Stimulated activated memory B cell treated with anti-CD40 and anti-IgM and Interleukin-4, amounts not matched to agents 10 μg/mL and 1 μg/mL and 100 μg/mL, for 72 hours (primary cell): ENCODE results near the gene TBCD.

Experiments used
- ATAC-seq: fragments of 150-1000 bp; cut with Tn5 transposase; 2 replicates; pipeline ENCODE4 v1.10.0; 2021
- H3K27ac Mint-ChIP-seq: one replicate; pipeline ENCODE4 v1.8.0; 2022; ENCODE audit warnings: mild to moderate bottlenecking, mixed read lengths
- H3K27me3 Mint-ChIP-seq: one replicate; pipeline ENCODE4 v1.8.0; 2022; ENCODE audit warnings: mixed read lengths
- H3K36me3 Mint-ChIP-seq: one replicate; pipeline ENCODE4 v1.8.0; 2022; ENCODE audit warnings: mixed read lengths
- H3K4me1 Mint-ChIP-seq: one replicate; pipeline ENCODE4 v1.8.0; 2022; ENCODE audit warnings: mixed read lengths
- H3K4me3 Mint-ChIP-seq: one replicate; pipeline ENCODE4 v1.8.0; 2022; ENCODE audit warnings: mild to moderate bottlenecking, moderate library complexity, mixed read lengths
- H3K9me3 Mint-ChIP-seq: one replicate; pipeline ENCODE4 v1.8.0; 2022; ENCODE audit warnings: mixed read lengths

Gene TBCD

DNA sequence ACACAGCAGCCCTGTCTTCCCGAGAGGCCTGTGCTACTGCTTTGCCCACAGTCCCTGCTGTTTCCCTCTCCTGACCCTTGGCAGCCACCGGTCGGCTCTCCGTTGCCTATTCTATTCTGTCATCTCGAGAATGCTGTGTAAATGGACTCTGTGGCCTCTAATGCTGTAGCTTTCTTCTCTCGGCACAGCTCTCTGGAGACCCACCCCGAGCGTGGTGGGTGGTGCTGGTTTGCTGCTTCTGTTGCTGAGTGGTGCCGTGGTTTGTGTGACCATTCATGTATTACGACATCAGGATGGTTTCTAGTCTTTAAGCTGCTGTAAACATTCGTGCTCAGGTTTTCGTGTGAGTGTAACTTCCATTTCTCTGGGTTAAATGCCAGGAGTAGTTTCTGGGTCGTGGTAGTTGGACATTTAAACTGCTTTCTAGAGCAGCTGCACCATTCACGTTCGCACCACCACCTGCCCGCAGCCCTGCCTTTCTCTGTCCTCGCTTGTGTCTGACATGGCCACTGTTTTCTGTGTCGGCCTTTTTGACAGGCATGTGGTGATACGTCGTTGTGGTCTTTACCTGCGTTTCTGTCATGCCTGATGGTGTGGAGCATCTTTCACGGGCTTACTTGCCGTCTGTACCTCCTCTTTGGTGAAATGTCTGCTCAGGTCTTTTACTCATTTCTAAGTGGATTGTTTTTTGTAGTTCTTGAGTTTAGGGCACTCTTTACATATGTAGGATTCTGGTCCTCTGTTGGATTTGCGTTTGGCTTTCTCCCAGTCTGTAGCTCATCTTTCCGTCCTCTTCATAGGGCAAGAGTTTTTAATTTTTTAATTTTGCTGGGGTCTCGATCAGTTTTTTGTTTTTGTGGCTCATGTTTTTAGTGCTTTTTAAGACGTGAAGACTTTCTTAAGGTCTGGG, 135.6 kb downstream of the TBCD start:
- peak; percentile 74 for ATAC-seq

DNA sequence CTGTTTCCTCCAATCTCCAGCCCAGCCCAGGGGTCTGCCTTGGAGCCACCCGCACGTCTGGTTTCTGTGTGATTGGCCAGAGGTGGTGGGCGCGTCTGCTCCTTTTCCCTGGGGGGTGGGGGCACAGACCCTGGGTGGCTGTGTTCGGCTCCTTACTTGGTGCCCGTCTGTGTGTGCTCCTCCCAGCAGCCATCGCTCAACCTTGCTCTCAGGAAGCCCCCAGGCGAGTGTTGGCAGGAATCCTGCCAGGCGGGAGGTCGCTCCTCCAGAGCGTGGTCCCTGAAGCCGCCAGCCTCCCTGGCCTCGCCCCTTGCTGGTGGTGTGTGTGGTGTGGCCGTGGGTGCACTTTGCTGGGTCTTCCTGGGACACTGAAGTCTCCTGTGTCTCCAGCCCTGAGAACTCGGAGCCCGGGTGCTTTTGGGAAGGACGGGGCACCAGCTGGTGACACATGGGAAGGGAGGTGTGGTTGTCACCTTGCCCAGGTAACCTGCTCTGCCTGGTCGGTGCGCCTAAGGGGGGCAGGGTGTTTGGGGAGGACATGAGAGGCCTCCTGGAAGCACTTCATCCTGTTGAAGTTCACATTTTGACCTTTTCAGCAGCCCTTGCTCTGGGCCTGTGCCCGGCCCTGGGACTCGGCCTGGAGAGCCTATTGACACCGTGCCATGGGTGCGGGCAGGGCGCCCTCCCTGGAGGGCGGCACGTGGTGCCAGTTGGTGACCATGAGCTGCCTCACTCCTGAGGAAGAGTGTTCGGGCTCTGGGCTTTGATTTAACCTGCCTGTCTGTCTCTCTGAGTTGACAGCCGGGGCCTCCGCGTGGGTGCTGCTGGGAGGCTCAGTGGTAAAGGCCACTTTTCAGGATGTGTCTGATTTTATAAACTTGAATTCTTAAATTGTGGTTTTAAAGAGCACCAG, 137.0 kb downstream of the TBCD start:
- ATAC-seq, result no peak
- Mint-ChIP-seq H3K27me3 (no peaks in the 10 kb centered on the region), H3K27ac (no peak overlapping the region), H3K36me3 (peaks cover 46% of the 10 kb centered on the region), H3K4me3 (no peak overlapping the region), H3K9me3 (peaks cover 3% of the 10 kb centered on the region), H3K4me1 (peaks cover 51% of the 10 kb centered on the region)

More for the DNA sequence above, 135.6 kb downstream of the TBCD start:
- H3K9me3 Mint-ChIP-seq, result peaks cover 3% of the 10 kb centered on the region
- H3K4me1 Mint-ChIP-seq, result peaks cover 43% of the 10 kb centered on the region
- H3K36me3 Mint-ChIP-seq, result peaks cover 48% of the 10 kb centered on the region
- H3K4me3 Mint-ChIP-seq, result no peak overlapping the region
- H3K27me3 Mint-ChIP-seq, result no peaks in the 10 kb centered on the region
- peak overlapping the region; percentile 67 for H3K27ac Mint-ChIP-seq

- no peak for ATAC-seq
- no peak overlapping the region for H3K4me3 Mint-ChIP-seq
- H3K36me3 Mint-ChIP-seq, result peaks cover 37% of the 10 kb centered on the region
- H3K4me1 Mint-ChIP-seq, result peaks cover 48% of the 10 kb centered on the region
- H3K9me3 Mint-ChIP-seq, result peaks cover 3% of the 10 kb centered on the region
- H3K27ac Mint-ChIP-seq, result no peak overlapping the region
- no peaks in the 10 kb centered on the region for H3K27me3 Mint-ChIP-seq
Observed at GRCh38 chr17:82889496-82890338, 137.9 kb downstream of the TBCD start.

- Mint-ChIP-seq H3K4me1 (peaks cover 42% of the 10 kb centered on the region), H3K27ac (no peak overlapping the region), H3K4me3 (no peak overlapping the region), H3K9me3 (peaks cover 3% of the 10 kb centered on the region), H3K36me3 (peaks cover 37% of the 10 kb centered on the region), H3K27me3 (no peaks in the 10 kb centered on the region)
- ATAC-seq, result no peak
Observed at GRCh38 chr17:82890339-82890730, 138.5 kb downstream of the TBCD start.

GRCh38 chr17:82890926-82891678, 139.2 kb downstream of the TBCD start:
- Mint-ChIP-seq H3K4me3 (no peak overlapping the region), H3K4me1 (peaks cover 39% of the 10 kb centered on the region), H3K27me3 (no peaks in the 10 kb centered on the region), H3K9me3 (peaks cover 3% of the 10 kb centered on the region), H3K27ac (no peak overlapping the region), H3K36me3 (peaks cover 41% of the 10 kb centered on the region)
- ATAC-seq, result no peak

DNA sequence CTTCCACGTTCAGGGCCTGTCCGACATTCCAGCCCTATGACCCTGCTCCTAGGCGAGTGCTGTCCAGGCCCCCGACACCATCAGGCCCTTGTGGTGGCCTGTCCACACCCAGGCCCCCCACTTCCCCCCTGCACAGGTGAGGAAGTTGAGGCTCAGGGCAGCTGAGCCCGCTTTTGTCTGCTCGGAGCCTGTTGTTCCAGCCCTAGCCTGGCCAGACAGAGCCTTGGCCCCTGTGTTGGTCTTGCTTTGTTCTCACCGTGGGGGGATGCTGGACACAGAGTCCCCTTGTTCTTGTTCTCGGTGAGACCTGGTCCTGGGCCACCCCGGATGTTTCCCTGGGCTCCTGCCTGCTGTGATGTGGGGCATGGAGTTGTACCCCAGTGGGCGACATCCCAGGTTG, 140.0 kb downstream of the TBCD start:
- peaks cover 40% of the 10 kb centered on the region for H3K36me3 Mint-ChIP-seq
- no peak overlapping the region for H3K4me3 Mint-ChIP-seq
- no peak for ATAC-seq
- peaks cover 36% of the 10 kb centered on the region for H3K4me1 Mint-ChIP-seq
- no peaks in the 10 kb centered on the region for H3K27me3 Mint-ChIP-seq
- peaks cover 3% of the 10 kb centered on the region for H3K9me3 Mint-ChIP-seq
- peak overlapping the region; percentile 60 for H3K27ac Mint-ChIP-seq

GRCh38 chr17:82892899-82893565, 141.2 kb downstream of the TBCD start:
- Mint-ChIP-seq H3K9me3 (no peaks in the 10 kb centered on the region), H3K36me3 (peaks cover 29% of the 10 kb centered on the region), H3K4me3 (no peak overlapping the region), H3K27me3 (no peaks in the 10 kb centered on the region), H3K27ac (peak overlapping the region; percentile 60), H3K4me1 (peaks cover 24% of the 10 kb centered on the region)
- peak; percentile 62 for ATAC-seq

GRCh38 chr17:82893779-82894178, 141.9 kb downstream of the TBCD start:
- ATAC-seq, result no peak
- H3K36me3 Mint-ChIP-seq, result peaks cover 32% of the 10 kb centered on the region
- peak overlapping the region; percentile 72 for H3K4me3 Mint-ChIP-seq
- peak overlapping the region; percentile 77 for H3K27ac Mint-ChIP-seq
- no peaks in the 10 kb centered on the region for H3K9me3 Mint-ChIP-seq
- peaks cover 23% of the 10 kb centered on the region for H3K4me1 Mint-ChIP-seq
- H3K27me3 Mint-ChIP-seq, result no peaks in the 10 kb centered on the region

DNA sequence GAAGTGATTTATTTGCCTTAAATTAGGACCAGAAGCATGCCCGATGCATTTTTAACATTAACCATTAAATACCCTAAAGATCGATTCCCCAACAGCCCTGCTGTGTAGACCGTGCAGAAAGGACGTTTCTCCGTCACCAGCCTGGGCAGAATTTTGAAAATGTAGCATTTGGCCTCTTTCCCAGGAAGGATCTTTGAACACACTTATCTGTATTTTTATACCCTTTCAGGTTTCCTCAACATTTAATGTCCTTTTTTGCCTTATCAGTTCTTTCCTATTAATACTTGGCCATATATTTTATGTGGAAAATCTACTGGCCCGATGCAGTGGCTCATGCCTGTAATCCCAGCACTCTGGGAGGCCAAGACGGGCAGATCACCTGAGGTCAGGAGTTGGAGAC, 142.5 kb downstream of the TBCD start:
- Mint-ChIP-seq H3K4me3 (no peak overlapping the region), H3K4me1 (peaks cover 23% of the 10 kb centered on the region), H3K9me3 (no peaks in the 10 kb centered on the region), H3K27me3 (no peaks in the 10 kb centered on the region), H3K36me3 (peaks cover 38% of the 10 kb centered on the region), H3K27ac (peak overlapping the region; percentile 77)
- ATAC-seq, result no peak

- no peak for ATAC-seq
- peaks cover 36% of the 10 kb centered on the region for H3K36me3 Mint-ChIP-seq
- no peaks in the 10 kb centered on the region for H3K9me3 Mint-ChIP-seq
- H3K27ac Mint-ChIP-seq, result no peak overlapping the region
- no peaks in the 10 kb centered on the region for H3K27me3 Mint-ChIP-seq
- H3K4me1 Mint-ChIP-seq, result peaks cover 23% of the 10 kb centered on the region
- H3K4me3 Mint-ChIP-seq, result no peak overlapping the region
Observed at GRCh38 chr17:82895087-82895486, 143.2 kb downstream of the TBCD start.

DNA sequence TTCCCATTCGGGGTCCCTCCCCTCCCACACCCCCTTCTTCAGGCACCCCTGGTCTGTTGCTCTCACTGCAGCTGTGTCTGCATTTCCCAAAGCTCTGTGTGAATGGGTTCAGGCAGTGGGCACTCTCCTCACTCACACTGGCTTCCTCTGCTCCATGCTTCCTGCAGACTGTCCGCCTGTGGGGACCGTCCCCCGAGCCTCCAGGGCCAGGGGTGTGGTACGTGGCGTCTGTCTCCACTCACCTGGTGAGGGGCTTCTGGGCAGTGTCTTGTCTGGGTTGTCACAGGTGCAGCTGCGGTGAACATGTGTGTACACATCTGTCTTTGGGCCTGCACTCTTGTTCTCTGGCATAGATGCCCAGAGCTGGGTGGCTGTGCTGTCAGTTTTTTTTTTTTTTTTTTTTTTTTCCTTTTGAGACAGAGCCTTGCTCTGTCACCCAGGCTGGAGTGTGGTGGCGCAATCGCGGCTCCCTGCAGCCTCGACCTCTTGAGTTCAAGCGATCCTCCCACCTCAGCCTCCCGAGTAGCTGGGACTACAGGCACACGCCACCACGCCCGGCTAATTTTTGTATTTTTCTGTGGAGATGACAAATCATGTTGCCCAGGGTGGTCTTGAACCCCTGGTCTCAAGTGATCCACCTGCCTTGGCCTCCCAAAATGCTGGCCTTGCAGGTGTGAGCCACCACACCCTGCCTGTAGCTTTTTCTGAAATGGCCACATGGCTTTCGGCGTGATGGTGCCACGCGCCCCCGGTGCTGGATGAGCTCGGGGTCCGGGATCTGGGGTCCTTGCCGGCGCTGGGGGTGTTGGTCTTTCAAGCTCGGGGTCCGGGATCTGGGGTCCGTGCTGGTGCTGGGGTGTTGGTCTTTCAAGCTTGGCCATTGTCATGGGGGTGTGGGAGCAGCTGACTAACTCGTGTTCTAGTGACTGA, 144.5 kb downstream of the TBCD start:
- Mint-ChIP-seq H3K4me3 (no peak overlapping the region), H3K27ac (no peak overlapping the region), H3K36me3 (peaks cover 33% of the 10 kb centered on the region), H3K27me3 (no peaks in the 10 kb centered on the region), H3K9me3 (no peaks in the 10 kb centered on the region), H3K4me1 (peaks cover 23% of the 10 kb centered on the region)
- no peak for ATAC-seq

- ATAC-seq, result no peak
- H3K4me1 Mint-ChIP-seq, result peaks cover 16% of the 10 kb centered on the region
- no peaks in the 10 kb centered on the region for H3K27me3 Mint-ChIP-seq
- no peaks in the 10 kb centered on the region for H3K9me3 Mint-ChIP-seq
- H3K27ac Mint-ChIP-seq, result no peak overlapping the region
- H3K36me3 Mint-ChIP-seq, result peaks cover 39% of the 10 kb centered on the region
- H3K4me3 Mint-ChIP-seq, result no peak overlapping the region
Observed at GRCh38 chr17:82897514-82898249, 145.8 kb downstream of the TBCD start.
